GM12878 (cell line): ENCODE data around the gene BLACAT1. TPM values are rescaled to one million over a fixed set of nuclear protein-coding genes. Genes with fewer than 3 reads are reported as not detected.

Experiments
- ATAC-seq: fragments of 200-7000 bp; cut with Tn5 transposase; 3 replicates; pipeline ENCODE4 v1.9.1; 2020; ENCODE audit warnings: mild to moderate bottlenecking, moderate library complexity
- BruUV-seq: library from RNA; stranded (reverse); fragments of 400-500 nt; replicated peaks from 2 replicates; lab custom pipeline; 2021; lab: Mats Ljungman, UMichigan
- CTCF ChIA-PET: fragments of 300-600 bp; sonication (Branson Sonifier 250); formaldehyde crosslinking; extraction: SDS; loops from one replicate; lab custom pipeline; 2021; ENCODE audit warnings: inconsistent platforms; lab: Yijun Ruan, JAX
- POLR2A ChIA-PET: fragments of 350-600 bp; formaldehyde crosslinking; extraction: SDS; loops from one replicate; lab custom pipeline; 2021; ENCODE audit warnings: inconsistent platforms; lab: Charles Lee
- RAD21 ChIA-PET: fragments of 300-600 bp; sonication (Branson Sonifier 250); formaldehyde crosslinking; loops from one replicate; lab custom pipeline; 2023; ENCODE audit warnings: antibody characterized with exemption; ENCODE audit not compliant: unreplicated experiment; lab: Charles Lee
- SMC1A ChIA-PET: fragments of 300-600 bp; sonication (Branson Sonifier 250); formaldehyde crosslinking; loops from one replicate; lab custom pipeline; 2023; ENCODE audit not compliant: unreplicated experiment, uncharacterized antibody; lab: Charles Lee
- DNase-seq: peaks from one replicate; pipeline ENCODE4 v3.0.0-alpha.2; 2011; ENCODE audit warnings: low read depth, low spot score
- FAIRE-seq: peaks from 3 replicates; lab custom pipeline; 2011; peaks lifted over from hg19 to GRCh38; lab: Jason Lieb, UNC
- H2AFZ ChIP-seq: 2 replicates; pipeline ENCODE4 v1.6.0; 2011; ENCODE audit warnings: low read depth, low read length, control low read depth; ENCODE audit not compliant: control insufficient read depth
- H3K27ac ChIP-seq: 2 replicates; pipeline ENCODE4 v1.5.1; 2011; ENCODE audit warnings: control low read depth; ENCODE audit not compliant: control insufficient read depth, insufficient read depth
- H3K27me3 ChIP-seq, 2 experiments: replicated peaks in 1 of 2; 2 replicates each; pipeline versions ENCODE4 v1.6.0 to v1.6.1; 2011; ENCODE audit warnings: low read length in 1 of 2; ENCODE audit not compliant: control insufficient read depth in 2 of 2, insufficient read depth in 2 of 2
- H3K36me3 ChIP-seq, 2 experiments: 2 replicates each; pipeline ENCODE4 v1.5.1; 2011; ENCODE audit warnings: low read length in 1 of 2; ENCODE audit not compliant: control insufficient read depth in 2 of 2, insufficient read depth in 2 of 2
- H3K4me1 ChIP-seq: 2 replicates; pipeline ENCODE4 v1.6.1; 2011; ENCODE audit warnings: mild to moderate bottlenecking, low read length, moderate library complexity, mixed read lengths; ENCODE audit not compliant: control insufficient read depth, insufficient read depth
- H3K4me2 ChIP-seq: 2 replicates; pipeline ENCODE4 v1.6.0; 2011; ENCODE audit warnings: control low read depth; ENCODE audit not compliant: control insufficient read depth, insufficient read depth
- H3K4me3 ChIP-seq: fragments of 200-600 bp; sonication (generic); 2 replicates; pipeline ENCODE4 v1.5.1; 2016
- H3K79me2 ChIP-seq: 2 replicates; pipeline ENCODE4 v1.6.0; 2011; ENCODE audit warnings: low read length; ENCODE audit not compliant: control insufficient read depth, insufficient read depth
- H3K9ac ChIP-seq: 2 replicates; pipeline ENCODE4 v1.8.0; 2011; ENCODE audit warnings: low read length, control low read depth, mixed read lengths; ENCODE audit not compliant: control insufficient read depth, insufficient read depth
- H3K9me3 ChIP-seq: replicated peaks from 3 replicates; pipeline ENCODE4 v1.5.1; 2011; ENCODE audit warnings: mild to moderate bottlenecking, low read length; ENCODE audit not compliant: control insufficient read depth, insufficient read depth
- H4K20me1 ChIP-seq: 2 replicates; pipeline ENCODE4 v1.6.0; 2011; ENCODE audit not compliant: control insufficient read depth, insufficient read depth
- CHD2 ChIP-seq: IDR thresholded peaks from 2 replicates; pipeline ENCODE4 v1.6.1; 2011; ENCODE audit warnings: low read depth, low read length, improper control_type of control experiment, borderline replicate concordance
- HDGF ChIP-seq: fragments of 450-650 bp; IDR thresholded peaks from 2 replicates; pipeline ENCODE4 v1.6.1; 2016; ENCODE audit warnings: antibody characterized with exemption
- NFXL1 ChIP-seq: fragments of 450-650 bp; IDR thresholded peaks from 2 replicates; pipeline ENCODE4 v1.6.1; 2017; ENCODE audit warnings: antibody characterized with exemption, mild to moderate bottlenecking, borderline replicate concordance
- SUPT20H ChIP-seq: IDR thresholded peaks from 2 replicates; pipeline ENCODE4 v1.6.1; 2011; ENCODE audit warnings: low read depth, mild to moderate bottlenecking, low read length, moderate library complexity, borderline replicate concordance; ENCODE audit not compliant: control insufficient read depth
- WGBS: methylation state at CpG from one replicate; pipeline ENCODE4 v1.1.6; 2016; ENCODE audit warnings: low lambda C conversion rate; ENCODE audit not compliant: insufficient replicate concordance, insufficient coverage; ENCODE audit errors: missing lambda C conversion rate; 5-methylcytosine and 5-hydroxymethylcytosine counted together
- in situ Hi-C: fragments of 300-500 bp; cut with MboI; formaldehyde crosslinking; loops from 9 replicates; pipeline ENCODE4 v1.14.3; 2018; ENCODE audit warnings: mixed read lengths
- intact Hi-C: fragments of 100-400 bp; cut with micrococcal nuclease; formaldehyde crosslinking; loops from one replicate; pipeline ENCODE4 v1.14.2; 2022; ENCODE audit not compliant: unreplicated experiment
- polyA plus RNA-seq, 11 experiments: library from polyadenylated mRNA; depleted of rRNA in 4 of 11; unstranded in 6 of 11; stranded (reverse) in 5 of 11; fragments of >200 nt; fragmentation: Nextera tagmentation in 4 of 11; fragmentation: Illumina TruSeq in 1 of 11; extraction: Ambion mirVana in 4 of 11; extraction: Trizol in 1 of 11; gene quantifications; 1 replicate in 1 of 11; 2 replicates in 10 of 11; pipeline versions ENCODE4 v1.2.1 to v1.2.3, GENCODE V29; 2011 to 2016; ENCODE audit warnings: inconsistent platforms in 2 of 11, missing spikeins in 2 of 11, low read depth in 1 of 11
- total RNA-seq, 4 experiments: library from RNA; depleted of rRNA in 3 of 4; stranded (reverse); fragments of >200 nt in 3 of 4; fragmentation: Illumina TruSeq in 1 of 4; extraction: Trizol in 1 of 4; gene quantifications; 2 replicates each; pipeline versions ENCODE4 v1.2.1 to v1.2.3, GENCODE V29; 2013 to 2021

The BLACAT1 gene
- total and polyA plus RNA-seq, 10 of the 15 experiments (the other 5 are each of a cell fraction or from before 2014, with no cell fraction given), result 0.04 to 1.6 (median 0.15) TPM; not detected in 1

DNA sequence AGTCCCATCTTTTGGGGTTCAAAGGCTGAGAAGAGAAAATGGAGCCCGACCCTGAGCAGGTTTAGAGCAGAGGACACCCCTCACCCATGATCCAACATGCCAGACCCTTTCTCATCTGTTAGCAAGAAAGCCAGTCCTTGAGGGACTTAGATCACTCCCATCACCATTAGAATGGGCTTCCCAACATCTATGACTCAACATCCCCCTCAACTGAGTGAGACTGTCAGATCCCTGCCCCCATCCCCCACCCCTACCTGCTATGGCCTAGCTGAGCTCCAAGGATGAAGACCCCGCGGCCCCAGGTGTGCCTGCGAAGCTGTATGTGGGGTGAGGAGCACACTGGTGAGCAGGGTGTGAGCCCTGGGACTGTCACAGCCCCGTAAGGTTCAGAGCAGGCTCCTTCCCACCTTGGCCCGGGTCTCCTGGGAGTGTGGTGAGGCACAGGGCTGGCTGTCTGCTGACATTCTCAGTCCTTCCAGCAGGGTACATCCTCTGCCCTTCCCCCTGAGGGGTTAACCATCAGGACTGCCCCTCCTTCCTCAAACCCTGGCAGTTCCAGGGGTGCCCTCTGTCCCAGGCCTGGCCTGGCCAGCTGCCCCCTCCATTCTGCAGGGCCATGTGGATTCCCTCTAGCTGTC, 21.4 kb upstream of the BLACAT1 start:
- peaks cover 10% of the 10 kb centered on the region for H3K9me3 ChIP-seq
- no peak overlapping the region for H3K27ac ChIP-seq
- no peak for ATAC-seq
- H3K27me3 ChIP-seq, result peaks cover 0 to 2% of the 10 kb centered on the region in 2 experiments; a peak in 1 of 4 replicates
- H2AFZ ChIP-seq, result no peak overlapping the region
- WGBS, result 12% methylated on average over 6 of the region's 6 CpGs
- in situ Hi-C loops (no loop called here), intact Hi-C loops (no loop called here)
- no peak overlapping the region for H3K4me3 ChIP-seq
- peaks cover 25% of the 10 kb centered on the region for H3K4me1 ChIP-seq
- no peak overlapping the region for H3K9ac ChIP-seq
- no peak for DNase-seq
- no peaks in the 10 kb centered on the region for H3K36me3 ChIP-seq
- POLR2A ChIA-PET, result no interaction called here
- BruUV-seq, result no TSS peak
- no peak for FAIRE-seq
- H3K4me2 ChIP-seq, result no peak overlapping the region
- no peaks in the 10 kb centered on the region for H3K79me2 ChIP-seq
- RAD21 ChIA-PET, result interaction anchor here (1.4 to 5.3 kb wide), 5 partner anchors 36 to 81 kb away, joined by 4 to 42 read pairs (median 6); no protein-coding TSS in a partner anchor
- SMC1A ChIA-PET, result interaction anchor here (1.1 to 4.5 kb wide), 6 partner anchors 9 to 247 kb away, joined by 3 to 22 read pairs (median 4); no protein-coding TSS in a partner anchor
- CTCF ChIA-PET, result interaction anchor here (1.3 to 12.4 kb wide), 8 partner anchors 8 to 142 kb away, joined by 3 to 191 read pairs (median 7); no protein-coding TSS in a partner anchor
- no peak for TF ChIP-seq HDGF
- no peak for TF ChIP-seq NFXL1
- no peak for TF ChIP-seq CHD2
- no peaks in the 10 kb centered on the region for H4K20me1 ChIP-seq

GRCh38 chr1:205476648-205477047, 20.8 kb upstream of the BLACAT1 start:
- no peaks in the 10 kb centered on the region for H4K20me1 ChIP-seq
- intact Hi-C loops, result no loop called here
- no peaks in the 10 kb centered on the region for H3K36me3 ChIP-seq
- ChIA-PET POLR2A (no interaction called here), CTCF (interaction anchor here (1.6 to 2.6 kb wide), 4 partner anchors 8 to 47 kb away, joined by 6 to 15 read pairs (median 10); no protein-coding TSS in a partner anchor), RAD21 (interaction anchor here (1.0 to 1.8 kb wide), 3 partner anchors 9 to 181 kb away, joined by 4 to 7 read pairs (median 4); no protein-coding TSS in a partner anchor), SMC1A (interaction anchor here (1.6 to 4.5 kb wide), 3 partner anchors 9 to 80 kb away, joined by 7 to 22 read pairs (median 7); no protein-coding TSS in a partner anchor)
- no peak overlapping the region for H3K4me3 ChIP-seq
- no peak overlapping the region for H3K4me2 ChIP-seq
- H3K4me1 ChIP-seq, result peaks cover 20% of the 10 kb centered on the region
- H3K27ac ChIP-seq, result no peak overlapping the region
- WGBS, result 91% methylated on average over 4 of the region's 4 CpGs
- ATAC-seq, result no peak
- H3K27me3 ChIP-seq, result peaks cover 0 to 2% of the 10 kb centered on the region in 2 experiments; a peak in 1 of 4 replicates
- TF ChIP-seq HDGF (0 out of 2 replicates have a peak, but pooled peaks have one; percentile 40), SUPT20H (no peak)
- TF ChIP-seq, all 136 proteins: peak for 1
- no peak for DNase-seq
- Histone ChIP-seq H3K79me2 (no peaks in the 10 kb centered on the region), H2AFZ (no peak overlapping the region), H3K9ac (no peak overlapping the region), H3K9me3 (peaks cover 10% of the 10 kb centered on the region)
- in situ Hi-C loops, result no loop called here
- no TSS peak for BruUV-seq
- FAIRE-seq, result peak; percentile 56
